GM12875 (cell line): ENCODE results near the gene SPR.
A peak's percentile ranks its signal among the peaks of the same experiment; 100 is the strongest.

Source experiments
- H3K4me3 ChIP-seq: one replicate; pipeline ENCODE4 v1.5.1; 2011; ENCODE audit warnings: low read depth, low read length, control low read depth
- TF ChIP-seq, protein P1 (sequence below): IDR thresholded peaks from 2 replicates; pipeline ENCODE4 v1.5.1; 2011; ENCODE audit warnings: low read depth, mild to moderate bottlenecking, control low read depth, inconsistent platforms, low read length, moderate library complexity, borderline replicate concordance; ENCODE audit not compliant: insufficient read depth

SPR gene

GRCh38 chr2:72933207-72933606 lies 46.0 kb downstream of the SPR start:
- TF ChIP-seq, protein P1, sequence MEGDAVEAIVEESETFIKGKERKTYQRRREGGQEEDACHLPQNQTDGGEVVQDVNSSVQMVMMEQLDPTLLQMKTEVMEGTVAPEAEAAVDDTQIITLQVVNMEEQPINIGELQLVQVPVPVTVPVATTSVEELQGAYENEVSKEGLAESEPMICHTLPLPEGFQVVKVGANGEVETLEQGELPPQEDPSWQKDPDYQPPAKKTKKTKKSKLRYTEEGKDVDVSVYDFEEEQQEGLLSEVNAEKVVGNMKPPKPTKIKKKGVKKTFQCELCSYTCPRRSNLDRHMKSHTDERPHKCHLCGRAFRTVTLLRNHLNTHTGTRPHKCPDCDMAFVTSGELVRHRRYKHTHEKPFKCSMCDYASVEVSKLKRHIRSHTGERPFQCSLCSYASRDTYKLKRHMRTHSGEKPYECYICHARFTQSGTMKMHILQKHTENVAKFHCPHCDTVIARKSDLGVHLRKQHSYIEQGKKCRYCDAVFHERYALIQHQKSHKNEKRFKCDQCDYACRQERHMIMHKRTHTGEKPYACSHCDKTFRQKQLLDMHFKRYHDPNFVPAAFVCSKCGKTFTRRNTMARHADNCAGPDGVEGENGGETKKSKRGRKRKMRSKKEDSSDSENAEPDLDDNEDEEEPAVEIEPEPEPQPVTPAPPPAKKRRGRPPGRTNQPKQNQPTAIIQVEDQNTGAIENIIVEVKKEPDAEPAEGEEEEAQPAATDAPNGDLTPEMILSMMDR = no peak
- H3K4me3 ChIP-seq = no peak overlapping the region

GRCh38 chr2:72933646-72934151 lies 46.5 kb downstream of the SPR start:
- TF ChIP-seq, protein P1 = no peak

DNA sequence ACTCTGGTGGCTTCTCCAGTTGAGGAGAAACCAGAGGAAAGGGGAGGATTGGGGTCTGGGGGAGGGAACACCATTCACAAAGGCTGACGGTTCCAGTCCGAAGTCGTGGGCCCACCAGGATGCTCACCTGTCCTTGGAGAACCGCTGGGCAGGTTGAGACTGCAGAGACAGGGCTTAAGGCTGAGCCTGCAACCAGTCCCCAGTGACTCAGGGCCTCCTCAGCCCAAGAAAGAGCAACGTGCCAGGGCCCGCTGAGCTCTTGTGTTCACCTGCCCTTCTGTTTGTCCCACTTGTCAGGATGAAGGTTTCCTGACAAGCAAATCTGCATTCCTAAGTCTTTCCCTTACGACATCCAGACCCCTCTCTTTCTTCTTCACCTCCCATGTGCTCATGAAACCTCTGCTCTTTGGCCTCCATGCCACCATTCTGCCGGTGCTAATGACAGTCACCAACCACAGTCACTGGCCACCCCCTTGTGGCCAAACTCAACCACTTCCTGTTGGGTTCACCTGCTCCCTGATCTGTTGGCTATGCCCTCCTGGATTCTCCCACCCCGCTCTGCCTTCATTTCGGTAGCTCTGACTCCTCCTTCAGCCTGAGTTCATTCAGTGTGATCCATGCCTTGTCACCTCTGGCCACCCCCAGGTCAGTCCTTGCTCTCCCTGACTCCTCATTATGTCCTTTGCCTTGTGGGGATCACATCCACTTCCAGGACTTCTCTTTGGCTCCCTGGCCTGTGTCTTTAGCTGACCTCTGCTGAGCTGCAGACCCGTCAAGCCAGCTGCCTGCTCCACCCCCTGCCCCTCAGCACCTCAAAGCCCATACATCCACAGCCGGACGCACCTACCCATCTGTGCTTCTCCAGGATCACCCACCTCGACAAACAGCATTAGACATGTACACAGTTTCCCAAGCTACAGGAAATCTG lies 47.7 kb downstream of the SPR start:
- H3K4me3 ChIP-seq = no peak overlapping the region
- TF ChIP-seq, protein P1 = 0 out of 2 replicates have a peak, but pooled peaks have one; percentile 39

More at GRCh38 chr2:72933646-72934151, 46.5 kb downstream of the SPR start:
- H3K4me3 ChIP-seq = no peak overlapping the region

DNA sequence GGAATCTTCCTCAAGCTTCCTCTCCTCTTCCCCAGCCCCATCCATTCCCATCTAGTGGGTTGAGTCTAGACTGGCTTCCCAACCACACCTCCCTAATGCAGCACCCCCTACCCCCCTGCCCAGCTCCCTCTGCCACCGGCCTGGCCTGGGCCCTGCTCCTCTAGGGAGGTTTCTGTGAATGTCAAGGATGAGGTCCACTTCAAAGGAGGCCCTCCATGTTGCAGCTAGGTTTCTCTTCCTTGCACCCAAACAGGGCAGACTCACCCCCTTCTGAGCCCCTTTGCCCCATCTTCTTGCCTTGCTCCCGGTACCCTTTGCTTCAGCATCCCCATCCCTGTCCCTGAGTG lies 48.4 kb downstream of the SPR start:
- TF ChIP-seq, protein P1 = no peak

GRCh38 chr2:72936660-72937355 lies 49.6 kb downstream of the SPR start:
- TF ChIP-seq, protein P1 = no peak
- H3K4me3 ChIP-seq = no peak overlapping the region

More for the DNA sequence above, 48.4 kb downstream of the SPR start:
- H3K4me3 ChIP-seq = no peak overlapping the region

DNA sequence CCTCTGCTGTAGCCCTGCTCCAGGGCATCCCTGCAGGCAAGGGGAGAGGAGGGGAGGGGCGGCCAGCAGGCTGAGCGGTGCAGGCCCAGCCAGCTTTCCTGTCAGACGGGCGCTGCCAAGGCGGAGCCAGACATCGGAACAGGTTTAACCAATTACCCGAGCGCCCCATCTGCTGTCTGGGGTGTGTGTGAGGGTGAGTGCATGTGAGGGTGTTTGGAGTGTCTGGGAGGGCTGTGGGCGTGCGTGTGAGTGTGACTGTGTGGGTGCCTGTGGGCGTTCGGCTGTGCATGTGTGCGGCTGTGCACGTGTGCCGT lies 50.1 kb downstream of the SPR start:
- no peak overlapping the region for H3K4me3 ChIP-seq
- TF ChIP-seq, protein P1 = no peak
